Forelimb muscle (tissue), 1 donor: ENCODE results near the gene WAC. TPM values are rescaled to one million over a fixed set of nuclear protein-coding genes. Genes with fewer than 3 reads are reported as not detected.

ENCODE experiments used
- DNase-seq: peaks from one replicate; pipeline ENCODE4 v3.0.0-alpha.2; 2013; ENCODE audit warnings: low read depth
- polyA plus RNA-seq: library from polyadenylated mRNA; unstranded; fragments of 120-200 nt; gene quantifications from one replicate; pipeline ENCODE4 v1.2.1, GENCODE V29; 2013; ENCODE audit not compliant: insufficient read length

Gene WAC
- polyA plus RNA-seq, 1 donor = 87.0 TPM

- DNase-seq = no peak
These were observed 135.7 kb downstream of the WAC start for GRCh38 chr10:28668363-28669226.

DNA sequence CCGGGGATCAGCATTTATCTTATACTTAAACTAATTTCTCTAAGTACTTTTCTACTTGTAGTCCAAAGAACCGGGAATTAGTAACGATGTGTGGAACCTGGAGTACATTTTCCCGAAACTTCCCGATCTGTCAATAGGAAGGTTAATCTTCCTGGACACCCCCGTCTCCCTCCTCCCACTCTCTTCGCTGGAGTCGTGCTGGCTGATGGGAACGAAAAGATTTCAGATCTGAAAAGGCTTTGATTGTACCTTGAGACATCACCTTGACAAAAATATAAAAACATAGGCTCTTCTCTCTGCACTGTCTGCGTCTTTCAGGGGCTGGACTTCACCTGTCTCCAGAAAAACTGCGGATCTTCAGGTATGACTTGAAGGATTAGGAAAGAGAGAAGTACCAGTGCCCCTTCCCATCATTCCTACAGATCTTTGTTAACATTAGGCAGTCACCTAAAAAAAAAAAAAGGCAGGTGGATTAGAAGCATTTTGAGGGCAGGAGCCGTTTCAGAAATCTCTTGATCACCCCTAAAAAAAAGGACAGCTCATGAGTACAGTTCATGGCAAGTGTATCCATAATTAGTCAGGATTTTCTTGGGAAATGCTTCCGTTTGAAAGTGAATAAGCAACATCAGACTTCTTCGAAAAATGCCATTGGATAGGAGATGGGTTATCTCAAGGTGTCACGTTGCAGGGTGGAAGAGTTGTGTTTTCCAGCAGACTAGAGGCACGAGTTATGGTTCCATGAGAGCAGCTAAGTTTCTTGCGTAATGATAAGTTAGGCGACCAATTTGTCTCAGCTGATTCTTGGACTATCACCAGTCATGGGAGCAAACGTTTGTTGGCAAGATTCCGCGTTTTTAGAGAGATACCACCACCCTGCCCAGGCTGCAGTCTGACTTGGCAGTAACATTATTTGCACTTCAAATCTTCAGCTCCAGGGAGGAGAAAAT lies 136.6 kb downstream of the WAC start:
- no peak for DNase-seq

Other genes starting within 250 kb of the WAC start
- gene MPP7, start 230.1 kb upstream of the WAC start, polyA plus RNA-seq = 3.6 TPM
- gene BAMBI, start 144.4 kb downstream of the WAC start, polyA plus RNA-seq = 2.3 TPM